Activated CD4-positive, alpha-beta T cell treated with anti-CD3 and anti-CD28 coated beads for 1 hour (primary cell): ENCODE measurements around the gene LRRC55.
"Not testable (repeated sequence)": the region's sequence is repeated elsewhere in the genome, so short reads cannot be mapped to it uniquely, and the experiment has no call there.

Experiments used
- DNase-seq: peaks from one replicate; pipeline ENCODE4 v3.0.0-alpha.2; 2020

LRRC55 gene

GRCh38 chr11:57162179-57162898 is 19.4 kb upstream of the LRRC55 start:
- DNase-seq, result no peak

DNA sequence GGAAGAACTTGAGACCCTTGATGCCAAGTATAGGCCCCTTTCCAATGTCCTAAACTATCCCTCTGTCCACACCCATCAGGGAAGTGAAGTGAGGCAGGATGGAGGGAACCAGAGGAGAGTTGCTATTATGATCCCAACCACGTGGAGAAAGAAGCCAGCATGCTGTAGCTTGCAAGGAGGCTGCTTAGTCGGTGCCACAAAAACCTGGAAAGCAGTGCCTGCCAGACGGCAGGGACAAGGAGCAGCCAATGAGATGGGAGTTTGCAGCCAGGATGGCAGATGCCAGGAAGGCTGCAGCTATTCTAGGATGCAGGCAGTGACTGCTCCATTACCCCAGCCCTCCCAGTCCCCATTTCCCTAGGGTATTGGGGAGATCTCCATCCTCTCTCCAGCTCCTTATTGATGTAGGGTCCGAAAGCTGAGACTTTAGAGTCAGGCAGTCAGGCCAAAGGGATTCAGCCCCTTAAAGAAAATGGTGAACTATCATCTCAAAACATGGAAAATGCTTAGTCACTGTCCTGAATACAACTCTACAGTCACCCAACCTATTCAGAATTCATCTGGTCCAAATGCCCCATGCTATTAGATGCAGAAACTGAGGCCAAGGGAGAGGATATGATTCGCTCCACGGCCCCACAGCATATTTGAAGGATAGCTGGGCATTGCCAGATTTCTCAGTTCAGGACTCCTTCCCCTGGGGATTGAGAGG is 18.4 kb upstream of the LRRC55 start:
- DNase-seq, result no peak

DNA sequence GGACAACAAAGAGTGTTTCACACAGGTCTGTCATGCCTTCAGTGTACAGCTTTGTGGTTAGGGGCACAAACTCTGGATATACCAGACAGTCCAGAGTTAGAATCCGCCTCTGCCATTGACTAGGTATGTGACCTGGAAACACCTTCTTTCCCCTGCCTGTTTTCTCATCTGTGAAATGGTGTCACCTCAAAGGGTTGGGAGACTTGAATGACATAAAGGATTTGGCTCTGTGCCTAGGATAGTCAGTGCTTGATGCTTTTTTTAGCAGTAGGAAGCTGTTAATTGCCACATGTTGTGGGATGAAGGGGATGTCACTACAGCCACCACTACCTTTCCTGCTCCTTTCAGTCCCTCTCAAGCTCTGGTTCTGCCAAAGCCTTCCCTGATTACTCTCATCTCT is 17.4 kb upstream of the LRRC55 start:
- no peak for DNase-seq

DNA sequence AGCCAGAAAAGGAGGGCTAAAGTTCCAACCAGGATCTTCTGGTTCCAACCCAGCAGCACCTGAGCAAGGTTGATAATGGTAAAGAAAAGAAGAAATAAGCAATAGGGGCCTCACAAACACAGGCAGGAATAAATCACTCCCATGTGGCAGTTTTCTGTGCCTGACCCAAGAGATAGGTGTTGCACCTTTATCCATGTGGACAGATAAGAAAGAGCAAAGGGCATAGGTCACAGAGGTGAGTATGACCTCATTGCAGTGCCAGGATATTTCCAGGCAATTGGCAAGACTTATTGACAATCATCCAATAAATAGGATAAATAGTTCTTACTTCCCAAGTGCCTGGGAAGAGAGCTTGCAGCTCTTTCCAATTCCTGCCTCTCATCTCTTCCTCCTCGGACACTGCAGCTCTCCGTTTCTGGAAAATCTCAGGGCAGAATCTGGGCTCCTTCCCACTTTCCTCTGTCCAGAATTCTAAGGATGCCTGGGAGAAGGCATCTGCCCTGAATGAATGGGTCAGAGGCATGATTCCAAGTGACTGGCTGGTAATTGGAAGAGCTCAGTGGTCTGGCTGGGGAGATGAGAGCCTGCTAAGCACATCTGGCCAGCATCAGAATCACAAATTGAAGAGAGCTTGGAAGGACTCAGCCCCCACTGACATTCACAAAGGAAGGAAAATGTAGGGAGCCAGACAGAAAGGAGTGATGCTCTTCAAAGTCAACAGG is 14.5 kb upstream of the LRRC55 start:
- DNase-seq, result no peak

GRCh38 chr11:57169732-57170313 is 11.9 kb upstream of the LRRC55 start:
- DNase-seq, result not testable (repeated sequence)

GRCh38 chr11:57172031-57172430 is 9.7 kb upstream of the LRRC55 start:
- no peak for DNase-seq

- no peak for DNase-seq
Measured at GRCh38 chr11:57174656-57175055, 7.1 kb upstream of the LRRC55 start.

- no peak for DNase-seq
Measured at GRCh38 chr11:57175478-57175877, 6.3 kb upstream of the LRRC55 start.

GRCh38 chr11:57178334-57178733 is 3.4 kb upstream of the LRRC55 start:
- no peak for DNase-seq

DNA sequence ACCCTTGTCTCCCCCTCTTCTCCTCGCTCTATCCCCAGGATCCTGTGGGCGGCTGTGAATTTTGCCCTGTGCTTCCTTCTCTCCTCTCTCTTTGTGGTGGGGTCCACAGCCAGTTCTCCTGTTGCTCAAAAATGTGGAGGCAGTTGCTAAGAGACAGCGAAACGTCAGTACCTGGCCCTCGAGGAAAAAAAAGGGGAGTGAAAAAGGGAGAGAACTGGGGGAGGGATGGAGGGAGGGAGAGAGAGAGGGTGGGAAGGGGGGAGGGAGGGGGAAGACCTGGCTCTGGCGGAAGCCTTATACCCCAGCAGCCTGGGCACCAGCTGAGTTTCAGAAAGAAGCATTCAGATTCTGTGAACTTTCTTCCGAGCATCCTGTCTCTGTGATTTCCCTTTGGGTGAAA is 2.1 kb upstream of the LRRC55 start:
- DNase-seq, result no peak

DNA sequence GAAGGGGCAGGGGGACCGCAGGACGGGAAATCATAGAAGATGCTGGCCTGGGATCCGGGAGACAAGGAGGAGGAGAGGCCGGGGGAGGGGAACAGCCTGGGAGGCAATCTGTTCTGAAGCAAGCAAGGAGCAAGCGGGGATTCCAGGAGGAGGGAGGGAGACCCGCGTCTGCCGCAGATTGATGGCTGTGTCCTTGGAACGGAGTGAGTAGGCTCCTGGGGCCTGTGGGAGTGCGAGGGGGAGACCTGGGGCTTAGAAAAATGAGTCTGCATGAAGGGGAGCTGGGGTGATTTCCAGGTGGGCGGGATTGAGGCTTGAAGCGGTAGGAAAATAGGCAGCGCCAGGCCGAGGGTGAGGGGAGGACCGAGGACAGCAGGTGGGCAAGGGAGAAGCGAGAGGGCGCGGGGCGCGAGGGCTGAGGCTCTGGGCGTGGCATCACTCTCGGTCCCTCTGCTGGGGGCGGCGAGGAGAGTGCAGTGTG is 1.6 kb upstream of the LRRC55 start:
- DNase-seq, result no peak

GRCh38 chr11:57180964-57181363 is 789 bp upstream of the LRRC55 start:
- no peak for DNase-seq

DNA sequence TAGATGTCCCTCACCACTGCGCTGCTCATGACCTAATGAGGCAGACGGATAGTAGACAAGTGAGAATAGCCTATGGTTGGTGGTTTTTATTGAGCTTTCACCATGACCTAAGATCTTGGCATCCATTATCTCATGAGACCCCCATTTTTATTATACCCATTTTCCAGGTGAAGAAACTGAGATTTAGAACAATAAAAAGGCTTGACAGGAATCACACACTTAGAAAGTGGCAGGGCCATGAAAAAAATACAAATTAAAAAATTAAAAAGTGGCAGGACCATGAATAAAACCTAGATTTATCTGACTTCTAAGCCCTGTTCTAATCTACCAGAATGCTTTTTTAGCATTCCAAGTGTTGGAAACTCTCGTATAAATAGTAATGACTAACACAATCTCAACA is 1.1 kb downstream of the LRRC55 start:
- no peak for DNase-seq

GRCh38 chr11:57190548-57190947 is 8.8 kb downstream of the LRRC55 start:
- no peak for DNase-seq

DNA sequence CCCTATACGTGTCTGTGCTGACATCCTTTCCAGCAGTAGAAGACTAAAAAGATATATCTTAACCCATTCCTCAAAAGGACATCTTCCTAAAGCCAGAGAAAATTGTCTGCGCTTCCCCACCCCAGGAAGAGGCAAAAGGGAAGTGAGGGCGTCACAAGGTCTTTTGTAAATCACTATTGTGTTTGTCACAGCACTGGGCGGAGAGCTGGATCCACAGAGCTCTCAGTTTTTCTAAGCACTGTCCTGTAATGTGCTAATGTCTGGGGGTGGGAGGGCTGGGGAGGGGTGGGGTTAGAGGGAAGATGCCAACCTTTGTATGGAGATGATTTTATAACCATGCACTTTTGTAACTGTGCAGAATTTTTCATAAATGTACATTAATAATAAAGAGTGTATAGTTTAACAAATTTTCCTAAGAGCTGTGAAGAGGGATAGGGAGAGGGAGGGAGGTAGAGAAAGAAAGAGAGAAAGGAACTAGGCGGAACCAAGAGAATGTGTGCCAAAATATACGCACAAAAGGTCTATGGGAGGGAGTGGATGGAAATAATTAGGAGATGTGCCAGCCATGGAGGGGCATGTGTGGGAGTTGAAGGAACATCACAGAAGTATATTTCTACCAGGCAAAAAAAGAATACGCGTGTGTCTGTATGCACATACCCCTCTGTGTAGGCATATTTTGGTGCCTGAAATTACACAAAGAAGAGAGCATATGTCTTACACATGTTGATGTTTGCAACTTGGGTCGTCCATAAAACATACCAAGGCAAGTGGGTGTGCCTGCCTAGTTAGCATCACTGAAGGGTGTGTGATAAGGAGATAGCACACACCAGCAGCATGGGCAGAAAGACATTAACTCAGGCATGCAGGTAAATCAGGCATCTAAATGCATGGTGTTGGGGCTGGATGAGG is 9.8 kb downstream of the LRRC55 start:
- no peak for DNase-seq

- no peak for DNase-seq
Measured at GRCh38 chr11:57192316-57192715, 10.6 kb downstream of the LRRC55 start.

DNA sequence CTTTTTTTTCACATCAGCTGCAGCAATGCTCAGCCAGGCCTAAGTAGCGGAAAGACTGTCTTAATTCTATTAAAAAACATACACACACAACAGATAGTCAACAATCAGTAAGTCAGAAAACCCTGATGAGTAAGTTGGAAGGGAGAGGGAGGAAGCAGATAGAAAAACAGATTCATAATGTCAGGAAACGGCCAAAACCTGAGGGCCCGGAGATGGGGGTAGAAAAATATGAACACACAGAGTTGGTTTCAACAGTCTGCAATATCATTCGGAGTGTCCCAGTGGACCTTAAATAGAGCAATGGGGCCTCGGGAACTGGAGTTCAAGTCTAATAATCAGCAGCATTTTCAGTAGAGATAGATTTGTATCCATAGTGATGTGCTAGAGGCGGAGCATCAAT is 14.8 kb downstream of the LRRC55 start:
- DNase-seq, result no peak

- no peak for DNase-seq
Measured at GRCh38 chr11:57197762-57198161, 16.0 kb downstream of the LRRC55 start.

DNA sequence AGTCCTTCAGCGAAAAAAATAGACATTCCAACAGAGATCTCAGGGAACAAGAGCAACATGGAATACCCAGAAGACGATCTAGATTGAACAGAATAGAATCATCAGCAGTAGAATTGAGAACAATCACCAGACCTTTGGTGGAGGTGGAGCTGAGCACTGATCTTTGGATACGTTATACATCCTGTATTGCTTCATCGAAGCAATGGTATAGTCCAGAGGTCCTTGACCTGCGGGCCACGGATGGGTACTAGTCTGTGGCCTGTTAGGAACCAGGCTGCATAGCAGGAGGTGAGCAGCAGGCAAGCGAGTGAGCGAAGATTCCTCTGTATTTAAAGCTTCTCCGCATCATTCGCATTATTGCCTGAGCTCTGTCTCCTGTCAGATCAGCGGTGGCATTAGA is 17.6 kb downstream of the LRRC55 start:
- DNase-seq, result no peak

DNA sequence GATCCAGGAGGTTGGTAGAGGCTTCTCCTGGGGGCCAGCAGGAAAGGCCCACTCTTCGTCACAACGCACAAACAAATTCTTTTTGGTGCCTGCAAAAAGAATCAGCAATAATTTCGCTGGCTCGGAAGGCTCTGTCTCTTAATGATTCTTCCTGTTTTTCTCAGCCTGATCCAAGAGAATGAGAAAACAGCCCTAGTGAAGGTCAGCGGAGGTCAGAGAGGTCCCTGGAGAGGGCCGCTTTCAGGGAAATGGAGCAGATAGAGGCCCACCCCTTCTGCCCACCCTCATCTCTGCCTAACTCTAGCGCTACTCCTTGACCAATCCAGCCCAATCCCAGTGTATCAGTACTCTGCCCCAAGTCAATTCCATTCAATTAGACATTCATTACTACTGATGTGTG is 19.2 kb downstream of the LRRC55 start:
- DNase-seq, result no peak

DNA sequence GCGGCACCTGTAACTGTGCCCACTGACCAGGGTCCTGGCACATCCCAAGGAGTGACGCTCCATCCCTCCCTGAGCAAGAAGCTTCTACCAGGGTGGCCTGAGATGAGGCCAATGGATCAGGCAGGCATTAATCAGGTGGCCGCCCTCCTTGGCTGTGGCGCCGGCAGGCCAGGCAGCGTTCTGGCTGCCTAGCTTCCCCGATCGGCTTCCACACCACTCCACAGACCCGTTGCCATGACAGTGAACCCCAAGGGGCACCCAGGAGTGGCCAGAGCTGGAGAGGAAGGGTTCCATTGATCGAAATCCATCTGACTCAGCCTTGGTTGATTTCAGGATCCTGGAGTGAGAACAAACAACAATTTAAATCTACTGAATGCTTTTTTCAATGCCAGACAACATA is 20.5 kb downstream of the LRRC55 start:
- DNase-seq, result no peak

DNA sequence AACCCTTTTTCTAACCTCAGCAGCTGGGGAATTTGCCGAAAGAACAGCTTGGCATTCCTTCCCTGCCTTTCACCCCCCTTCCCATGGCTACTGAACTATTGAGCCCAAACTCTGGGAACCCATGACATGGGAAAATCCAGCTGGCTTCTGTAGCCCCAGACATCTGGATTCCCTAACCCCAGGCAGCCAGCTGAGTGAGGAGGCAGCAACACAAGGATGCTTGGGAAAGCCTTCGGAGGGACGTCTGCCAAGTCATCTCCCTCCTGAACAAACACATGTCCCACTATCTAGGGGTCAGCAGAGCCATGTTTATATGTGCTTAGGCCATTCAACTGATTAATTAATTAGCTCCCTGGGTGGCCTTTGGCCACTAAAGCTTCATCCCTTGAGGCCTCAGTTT is 21.6 kb downstream of the LRRC55 start:
- no peak for DNase-seq
